Epithelial cell of proximal tubule (primary cell): ENCODE results near the gene FUT1. TPM values are rescaled to one million over a fixed set of nuclear protein-coding genes. Genes with fewer than 3 reads are reported as not detected.

Experiments
- DNase-seq: peaks from one replicate; pipeline ENCODE4 v3.0.0-alpha.2; 2011; ENCODE audit warnings: low read depth
- H3K4me3 ChIP-seq: 2 replicates; pipeline ENCODE4 v1.5.1; 2011; ENCODE audit warnings: low read depth, mild to moderate bottlenecking, low read length
- total RNA-seq: library from RNA; depleted of rRNA; stranded (reverse); fragments of >200 nt; gene quantifications from 2 replicates; pipeline ENCODE4 v1.2.3, GENCODE V29; 2015
- TF ChIP-seq, protein P1 (sequence below): conservative IDR thresholded peaks from 2 replicates; pipeline ENCODE4 v1.5.1; 2012; ENCODE audit warnings: low read depth, mild to moderate bottlenecking, low read length

FUT1 gene
- total RNA-seq, 1 donor from 2014 or later: 2.9 TPM

DNA sequence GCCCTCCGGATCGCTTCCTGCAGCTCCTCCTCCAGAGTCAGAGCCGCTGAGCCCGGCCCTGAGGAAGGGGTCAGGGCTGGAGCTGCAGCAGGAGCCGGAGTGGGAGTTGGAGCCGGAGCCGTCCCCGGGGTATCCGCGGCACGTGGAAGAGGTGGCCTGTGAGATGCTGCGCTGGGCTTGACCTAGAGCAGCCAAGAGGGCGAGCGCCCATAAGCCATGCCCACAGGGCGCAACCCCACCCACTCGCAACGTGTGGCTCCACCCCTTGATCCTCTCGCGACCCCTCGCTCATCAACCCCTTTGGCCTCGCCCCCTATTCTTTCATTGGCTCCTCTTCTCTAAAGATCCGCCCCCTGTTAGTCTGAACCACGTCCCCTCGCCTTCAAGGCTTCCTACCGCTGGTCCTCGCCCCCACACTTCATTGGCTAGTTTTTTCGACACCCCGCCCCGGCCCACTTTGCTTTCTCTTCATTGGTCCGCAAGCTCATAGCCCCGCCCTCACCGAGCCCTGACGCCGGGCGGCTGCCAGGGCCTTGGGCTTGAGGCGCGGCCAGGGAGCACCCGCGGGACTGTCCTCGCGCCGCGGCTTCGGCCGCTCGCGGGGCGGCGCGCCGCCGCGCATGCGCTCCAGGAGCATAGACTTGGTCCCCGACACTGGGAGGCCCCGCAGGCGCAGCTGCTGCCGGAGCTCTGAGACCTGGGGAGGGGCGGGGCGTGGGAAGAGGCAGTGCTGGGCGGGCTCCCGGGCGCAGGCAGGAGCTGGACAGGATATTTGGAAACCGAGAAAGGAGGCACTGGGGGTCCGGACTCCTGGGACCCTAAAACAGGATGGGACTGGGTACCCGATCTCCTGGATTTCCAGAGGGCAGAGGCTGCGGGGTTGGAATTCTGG, 38.3 kb downstream of the FUT1 start:
- peak; percentile 90 for DNase-seq
- peak overlapping the region; percentile 83 for H3K4me3 ChIP-seq
- TF ChIP-seq, protein P1, sequence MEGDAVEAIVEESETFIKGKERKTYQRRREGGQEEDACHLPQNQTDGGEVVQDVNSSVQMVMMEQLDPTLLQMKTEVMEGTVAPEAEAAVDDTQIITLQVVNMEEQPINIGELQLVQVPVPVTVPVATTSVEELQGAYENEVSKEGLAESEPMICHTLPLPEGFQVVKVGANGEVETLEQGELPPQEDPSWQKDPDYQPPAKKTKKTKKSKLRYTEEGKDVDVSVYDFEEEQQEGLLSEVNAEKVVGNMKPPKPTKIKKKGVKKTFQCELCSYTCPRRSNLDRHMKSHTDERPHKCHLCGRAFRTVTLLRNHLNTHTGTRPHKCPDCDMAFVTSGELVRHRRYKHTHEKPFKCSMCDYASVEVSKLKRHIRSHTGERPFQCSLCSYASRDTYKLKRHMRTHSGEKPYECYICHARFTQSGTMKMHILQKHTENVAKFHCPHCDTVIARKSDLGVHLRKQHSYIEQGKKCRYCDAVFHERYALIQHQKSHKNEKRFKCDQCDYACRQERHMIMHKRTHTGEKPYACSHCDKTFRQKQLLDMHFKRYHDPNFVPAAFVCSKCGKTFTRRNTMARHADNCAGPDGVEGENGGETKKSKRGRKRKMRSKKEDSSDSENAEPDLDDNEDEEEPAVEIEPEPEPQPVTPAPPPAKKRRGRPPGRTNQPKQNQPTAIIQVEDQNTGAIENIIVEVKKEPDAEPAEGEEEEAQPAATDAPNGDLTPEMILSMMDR: no peak

- TF ChIP-seq, protein P1: peak; percentile 30
- peak overlapping the region; percentile 83 for H3K4me3 ChIP-seq
- DNase-seq: no peak
Measured at GRCh38 chr19:48713041-48713863, 39.2 kb downstream of the FUT1 start.

- H3K4me3 ChIP-seq: no peak overlapping the region
- TF ChIP-seq, protein P1: no peak
- no peak for DNase-seq
Measured at GRCh38 chr19:48711106-48711662, 41.3 kb downstream of the FUT1 start.

- TF ChIP-seq, protein P1: no peak
- DNase-seq: no peak
- H3K4me3 ChIP-seq: no peak overlapping the region
Measured at GRCh38 chr19:48708471-48708870, 44.0 kb downstream of the FUT1 start.

GRCh38 chr19:48705431-48705830, 47.0 kb downstream of the FUT1 start:
- TF ChIP-seq, protein P1: no peak
- no peak overlapping the region for H3K4me3 ChIP-seq
- no peak for DNase-seq

DNA sequence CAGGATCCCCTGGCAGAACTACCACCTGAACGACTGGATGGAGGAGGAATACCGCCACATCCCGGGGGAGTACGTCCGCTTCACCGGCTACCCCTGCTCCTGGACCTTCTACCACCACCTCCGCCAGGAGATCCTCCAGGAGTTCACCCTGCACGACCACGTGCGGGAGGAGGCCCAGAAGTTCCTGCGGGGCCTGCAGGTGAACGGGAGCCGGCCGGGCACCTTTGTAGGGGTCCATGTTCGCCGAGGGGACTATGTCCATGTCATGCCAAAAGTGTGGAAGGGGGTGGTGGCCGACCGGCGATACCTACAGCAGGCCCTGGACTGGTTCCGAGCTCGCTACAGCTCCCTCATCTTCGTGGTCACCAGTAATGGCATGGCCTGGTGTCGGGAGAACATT, 49.1 kb downstream of the FUT1 start:
- TF ChIP-seq, protein P1: no peak
- DNase-seq: no peak
- no peak overlapping the region for H3K4me3 ChIP-seq
